Pancreas (tissue), 10 donors: Measurements from ENCODE around the gene CDKAL1. TPM values are rescaled to one million over a fixed set of nuclear protein-coding genes. Genes with fewer than 3 reads are reported as not detected.

Experiments used
- ATAC-seq, 4 donors: fragments of 200-7000 bp; cut with Tn5 transposase; one replicate each; pipeline versions ENCODE4 v1.8.0 to v1.9.1; 2020; ENCODE audit warnings: mild to moderate bottlenecking in 4 of 4, moderate library complexity in 4 of 4
- DNase-seq, 6 donors: peaks; one replicate each; pipeline ENCODE4 v3.0.0-alpha.2; 2020
- FAIRE-seq: peaks from 2 replicates; lab custom pipeline; 2012; peaks lifted over from hg19 to GRCh38; lab: Jason Lieb, UNC
- H3K27ac ChIP-seq, 4 donors: fragments of 200-600 bp; sonication (generic); 1 replicate in 3 of 4; 2 replicates in 1 of 4; pipeline versions ENCODE4 v1.5.0 to v1.8.0; 2020
- H3K27me3 ChIP-seq, 4 donors: fragments of 200-600 bp; one replicate each; pipeline ENCODE4 v1.8.0; 2021
- H3K36me3 ChIP-seq, 3 donors: fragments of 200-600 bp; sonication (generic) in 1 of 3; one replicate each; pipeline versions ENCODE4 v1.5.0 to v1.8.0; 2020 to 2021
- H3K4me1 ChIP-seq, 3 donors: fragments of 200-600 bp; one replicate each; pipeline ENCODE4 v1.8.0; 2021
- H3K4me3 ChIP-seq, 4 donors: fragments of 200-600 bp; sonication (generic) in 2 of 4; one replicate each; pipeline versions ENCODE4 v1.5.0 to v1.8.0; 2020 to 2021
- H3K9me3 ChIP-seq, 4 donors: fragments of 200-600 bp; one replicate each; pipeline ENCODE4 v1.8.0; 2021
- CTCF ChIP-seq, 4 donors: fragments of 200-600 bp; sonication (generic) in 3 of 4; IDR thresholded peaks; one replicate each; pipeline versions ENCODE4 v1.5.0 to v1.8.0; 2021; ENCODE audit warnings: antibody characterized with exemption in 4 of 4
- WGBS, 2 donors: extraction: QIAGEN DNeasy Blood & Tissue Kit; methylation state at CpG; one replicate each; pipeline ENCODE4 v1.1.7; 2013; 5-methylcytosine and 5-hydroxymethylcytosine counted together
- intact Hi-C, 3 donors: fragments of 100-400 bp; cut with DNase I; formaldehyde crosslinking; loops; one replicate each; pipeline versions ENCODE4 v1.11.1 to v1.14.2; 2022
- polyA plus RNA-seq, 2 donors: library from polyadenylated mRNA; stranded (reverse); fragments of 200-250 nt; gene quantifications; one replicate each; pipeline ENCODE4 v1.2.3, GENCODE V29; 2013
- total RNA-seq, 6 donors: library from RNA; stranded (reverse); fragmentation: NEBNext Ultra II Directional in 4 of 6; extraction: Animal tissue kit (Norgen Biotek cat#: 25700) in 4 of 6; gene quantifications; one replicate each; pipeline versions ENCODE4 v1.2.1 to v1.2.4, GENCODE V29; 2021 to 2023
- donor health status: healthy with polysubstance abuse.
- donor health status: DM: no; HTN: no; CAD: no; lungs with moderate emphysema.
- donor health status: DM: no; HTN: no; CAD: no.
- donor health status: control.
- donor health status: control.
- donor health status: Bipolar disorder and iron deficiency.
- donor health status: DM: yes; HTN: yes; CAD: no.
- donor health status: DM: no; HTN: no; CAD: no.
- donor health status: DM: no; HTN: no; CAD: no.
- donor health status: DM: yes; HTN: yes; CAD: no.

CDKAL1 gene
- total and polyA plus RNA-seq, 8 donors, result 3.3 to 11.7 (median 8.2) TPM

- peak in 1 of 6 donors; percentile 5 for DNase-seq
- H3K9me3 ChIP-seq, result no peaks in the 10 kb centered on the region
- 78 to 80% methylated on average over 3 of the region's 3 CpGs for WGBS, 2 donors
- TF ChIP-seq CTCF (IDR thresholded peaks at IDR 0.05), result no peak
- intact Hi-C loops, result no loop called here
- peaks cover 0 to 8% (median 0%) of the 10 kb centered on the region in 3 donors for H3K4me1 ChIP-seq
- H3K27ac ChIP-seq, result no peak overlapping the region
- no peak overlapping the region for H3K4me3 ChIP-seq
- H3K27me3 ChIP-seq, result no peaks in the 10 kb centered on the region
- no peaks in the 10 kb centered on the region for H3K36me3 ChIP-seq
- no peak for FAIRE-seq
- ATAC-seq, result peak in 3 of 4 donors; percentile 53 to 66 (median 56)
These were observed 469.7 kb downstream of the CDKAL1 start for GRCh38 chr6:21003780-21004541.

GRCh38 chr6:21005816-21006570, 471.7 kb downstream of the CDKAL1 start:
- ATAC-seq (peak in 1 of 4 donors; percentile 22), DNase-seq (no peak), FAIRE-seq (no peak)
- Histone ChIP-seq H3K4me3 (no peak overlapping the region), H3K27me3 (no peaks in the 10 kb centered on the region), H3K4me1 (peaks cover 0 to 8% (median 0%) of the 10 kb centered on the region in 3 donors), H3K36me3 (no peaks in the 10 kb centered on the region), H3K9me3 (no peaks in the 10 kb centered on the region), H3K27ac (no peak overlapping the region)
- intact Hi-C loops, result no loop called here
- no peak for TF ChIP-seq CTCF (IDR thresholded peaks at IDR 0.05)
- WGBS, 2 donors, result 81 to 89% methylated on average over 3 of the region's 3 CpGs

- ATAC-seq (no peak), FAIRE-seq (no peak), DNase-seq (no peak)
- no peaks in the 10 kb centered on the region for H3K36me3 ChIP-seq
- H3K4me1 ChIP-seq, result peaks cover 0 to 14% (median 0%) of the 10 kb centered on the region in 3 donors
- no peak overlapping the region for H3K27ac ChIP-seq
- no peak overlapping the region for H3K4me3 ChIP-seq
- WGBS, 2 donors, result 87 to 89% methylated on average over 2 of the region's 2 CpGs
- no peak for TF ChIP-seq CTCF (IDR thresholded peaks at IDR 0.05)
- no peaks in the 10 kb centered on the region for H3K27me3 ChIP-seq
- intact Hi-C loops, result no loop called here
- H3K9me3 ChIP-seq, result no peaks in the 10 kb centered on the region
These were observed 485.4 kb downstream of the CDKAL1 start for GRCh38 chr6:21019614-21020013.

- intact Hi-C loops, result no loop called here
- H3K4me1 ChIP-seq, result peaks cover 0 to 22% (median 0%) of the 10 kb centered on the region in 3 donors
- H3K9me3 ChIP-seq, result no peaks in the 10 kb centered on the region
- H3K27ac ChIP-seq, result peak overlapping the region; percentile 14 to 81 (median 65)
- ATAC-seq (peak; percentile 84 to 91 (median 88)), FAIRE-seq (no peak), DNase-seq (peak in 4 of 6 donors; percentile 18 to 59 (median 36))
- WGBS, 2 donors, result 50 to 56% methylated on average over 7 of the region's 7 CpGs
- no peaks in the 10 kb centered on the region for H3K36me3 ChIP-seq
- no peak overlapping the region for H3K4me3 ChIP-seq
- TF ChIP-seq CTCF (IDR thresholded peaks at IDR 0.05), result no peak
- H3K27me3 ChIP-seq, result no peaks in the 10 kb centered on the region
These were observed 488.3 kb downstream of the CDKAL1 start for GRCh38 chr6:21022343-21023107.
